GM13977 (cell line): ENCODE measurements around the gene XPNPEP1.

Experiments used
- DNase-seq: peaks from one replicate; pipeline ENCODE4 v3.0.0; 2012; ENCODE audit warnings: low spot score
- CTCF ChIP-seq: IDR thresholded peaks from 2 replicates; pipeline ENCODE4 v1.5.1; 2012; ENCODE audit warnings: mild to moderate bottlenecking, control low read depth; ENCODE audit not compliant: insufficient read depth; ENCODE audit errors: extremely low read depth, missing control alignments
- in situ Hi-C: fragments of 300-500 bp; cut with MboI; formaldehyde crosslinking; loops from one replicate; pipeline ENCODE4 v1.12.0; 2022; ENCODE audit warnings: low sequenced_read_pairs, low pct_unique_long_range_greater_than_20kb, mixed read lengths, inconsistent platforms; ENCODE audit not compliant: unreplicated experiment

XPNPEP1 gene

GRCh38 chr10:109959259-109960145, 36.2 kb upstream of the XPNPEP1 start:
- no peak for TF ChIP-seq CTCF
- no peak for DNase-seq
- in situ Hi-C loops, result no loop called here

GRCh38 chr10:109958059-109958458, 34.7 kb upstream of the XPNPEP1 start:
- TF ChIP-seq CTCF, result no peak
- in situ Hi-C loops, result no loop called here
- no peak for DNase-seq

- DNase-seq, result peak; percentile 71
- in situ Hi-C loops, result no loop called here
- TF ChIP-seq CTCF, result no peak
These were observed 33.9 kb upstream of the XPNPEP1 start for GRCh38 chr10:109957092-109957797.

- peak; percentile 62 for DNase-seq
- TF ChIP-seq CTCF, result peak; percentile 71
- in situ Hi-C loops, result no loop called here
These were observed 33.3 kb upstream of the XPNPEP1 start for GRCh38 chr10:109956454-109957091.

- DNase-seq, result no peak
- no peak for TF ChIP-seq CTCF
- in situ Hi-C loops, result no loop called here
These were observed 30.5 kb upstream of the XPNPEP1 start for GRCh38 chr10:109953766-109954165.

- no peak for TF ChIP-seq CTCF
- in situ Hi-C loops, result no loop called here
- no peak for DNase-seq
These were observed 29.2 kb upstream of the XPNPEP1 start for GRCh38 chr10:109952526-109952925.
